CD4-positive, alpha-beta T cell treated with Interleukin-6 for 4 hours (primary cell): ENCODE results near the gene SRP68.
"Not testable (repeated sequence)": the region's sequence is repeated elsewhere in the genome, so short reads cannot be mapped to it uniquely, and the experiment has no call there.

Experiments
- DNase-seq: peaks from one replicate; pipeline ENCODE4 v3.0.0-alpha.2; 2020; ENCODE audit warnings: mixed read lengths

SRP68 gene

GRCh38 chr17:76044475-76045007 is 27.8 kb downstream of the SRP68 start:
- DNase-seq: not testable (repeated sequence)

GRCh38 chr17:76042868-76043267 is 29.4 kb downstream of the SRP68 start:
- DNase-seq: not testable (repeated sequence)

- no peak for DNase-seq
These were observed 31.9 kb downstream of the SRP68 start for GRCh38 chr17:76040376-76040775.

- no peak for DNase-seq
These were observed 33.2 kb downstream of the SRP68 start for GRCh38 chr17:76039121-76039520.

- DNase-seq: no peak
These were observed 34.3 kb downstream of the SRP68 start for GRCh38 chr17:76038050-76038449.

- no peak for DNase-seq
These were observed 35.6 kb downstream of the SRP68 start for GRCh38 chr17:76036497-76037261.

- DNase-seq: no peak
These were observed 37.6 kb downstream of the SRP68 start for GRCh38 chr17:76034428-76035350.

- no peak for DNase-seq
These were observed 39.2 kb downstream of the SRP68 start for GRCh38 chr17:76033139-76033538.

- DNase-seq: no peak
These were observed 39.6 kb downstream of the SRP68 start for GRCh38 chr17:76032780-76033108.

- no peak for DNase-seq
These were observed 40.1 kb downstream of the SRP68 start for GRCh38 chr17:76032073-76032779.

- no peak for DNase-seq
These were observed 45.0 kb downstream of the SRP68 start, which contains the start of gene EVPL for GRCh38 chr17:76027159-76027839. EVPL (minus strand) TSS chr17:76027306; CDS start chr17:76027198, 108 bp downstream.

- DNase-seq: no peak
These were observed 45.6 kb downstream of the SRP68 start for GRCh38 chr17:76026714-76027158.

GRCh38 chr17:76025294-76025693 is 47.0 kb downstream of the SRP68 start:
- no peak for DNase-seq

- DNase-seq: no peak
These were observed 48.0 kb downstream of the SRP68 start for GRCh38 chr17:76024353-76024752.

- no peak for DNase-seq
These were observed 48.4 kb downstream of the SRP68 start for GRCh38 chr17:76023900-76024237.

GRCh38 chr17:76022973-76023899 is 49.1 kb downstream of the SRP68 start:
- no peak for DNase-seq

- DNase-seq: no peak
These were observed 50.0 kb downstream of the SRP68 start for GRCh38 chr17:76022285-76022684.

- DNase-seq: no peak
These were observed 52.4 kb downstream of the SRP68 start for GRCh38 chr17:76019833-76020467.

GRCh38 chr17:76018801-76019200 is 53.5 kb downstream of the SRP68 start:
- DNase-seq: no peak

- DNase-seq: no peak
These were observed 54.0 kb downstream of the SRP68 start for GRCh38 chr17:76018340-76018680.
